HG03469 (cell line): Measurements from ENCODE around the gene EPB41L4A.

Experiments
- ATAC-seq: cut with Tn5 transposase; IDR thresholded peaks from one replicate; pipeline ENCODE4 v1.9.1; 2021; ENCODE audit warnings: mild to moderate bottlenecking, moderate library complexity, moderate number of reproducible peaks; ENCODE audit not compliant: unreplicated experiment

Gene EPB41L4A

DNA sequence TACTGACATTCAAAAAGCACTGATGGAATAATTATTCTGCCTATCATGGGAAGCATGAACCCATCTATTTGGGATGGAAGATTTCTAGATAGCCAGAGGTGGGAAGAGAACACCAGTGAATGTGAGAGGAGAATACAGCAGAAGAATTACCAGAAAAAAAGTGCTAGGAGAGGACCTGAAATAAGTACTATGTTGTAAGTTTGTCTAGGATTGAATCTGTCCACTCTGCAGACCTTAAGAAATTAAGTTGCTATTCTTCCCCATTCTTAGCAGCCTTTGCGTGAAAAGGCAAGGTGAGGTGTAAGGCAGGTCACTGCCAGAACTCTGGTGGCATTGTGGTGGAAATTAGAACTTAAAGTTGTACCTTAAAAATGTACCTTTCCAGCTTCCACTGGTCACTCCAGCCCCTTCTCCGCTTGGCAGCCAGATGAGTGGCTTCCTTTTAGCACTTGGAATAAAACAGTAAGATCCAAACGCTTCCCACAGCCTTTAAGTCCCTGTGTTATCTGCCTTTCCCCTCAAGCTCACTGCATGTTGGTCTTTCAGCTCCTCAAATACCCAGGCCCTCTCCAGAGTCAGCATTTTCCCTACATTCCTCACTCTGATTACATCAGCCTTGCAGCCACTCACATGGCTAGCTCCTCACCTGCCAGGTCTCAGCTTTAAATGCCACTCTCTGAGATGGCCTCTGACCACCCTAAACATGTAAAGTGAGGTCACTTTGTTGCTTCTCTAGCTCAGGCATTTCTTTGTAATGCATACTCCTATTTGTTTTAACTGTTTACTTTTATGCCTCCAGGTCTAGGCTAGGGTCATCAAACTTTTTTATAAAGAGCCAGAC, 253.0 kb downstream of the EPB41L4A start:
- ATAC-seq = no peak

DNA sequence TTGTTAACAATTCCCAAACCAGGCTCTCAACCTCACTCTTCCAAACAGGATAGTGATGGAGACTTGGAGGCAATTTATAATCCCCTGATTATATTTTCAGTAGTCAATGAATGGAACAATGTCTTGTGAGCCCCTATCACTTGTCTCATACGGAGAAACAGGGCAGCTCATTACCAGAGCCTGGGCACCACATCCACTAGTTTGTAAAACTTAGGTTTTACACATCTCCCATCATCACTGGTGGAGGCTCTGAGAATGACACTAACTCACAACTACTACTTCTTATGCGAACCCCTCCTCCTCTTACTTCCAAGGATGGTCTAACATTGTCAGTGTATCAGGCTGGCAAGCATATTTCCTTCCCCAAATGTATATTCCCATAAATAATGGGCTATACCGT, 253.7 kb downstream of the EPB41L4A start:
- ATAC-seq = no peak

DNA sequence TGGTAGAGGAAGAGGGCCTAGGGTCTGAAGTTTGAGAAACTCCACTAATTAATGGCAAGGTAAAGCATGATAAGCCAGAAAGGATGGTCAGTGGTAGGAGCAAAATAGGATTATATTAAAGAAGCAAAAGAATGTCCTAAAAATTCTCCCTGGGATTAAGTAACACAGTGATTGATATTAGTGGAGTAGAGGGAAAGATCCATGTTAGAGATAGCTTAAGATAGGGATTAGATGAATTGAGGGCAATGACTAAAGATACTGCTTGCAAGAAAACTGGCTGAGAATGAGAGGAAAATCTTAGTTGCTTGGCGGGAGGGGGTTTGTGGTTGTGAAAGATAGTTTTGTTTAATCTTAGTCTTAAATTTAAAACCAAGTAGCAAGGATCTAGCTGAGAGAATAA, 255.6 kb downstream of the EPB41L4A start:
- ATAC-seq = no peak

DNA sequence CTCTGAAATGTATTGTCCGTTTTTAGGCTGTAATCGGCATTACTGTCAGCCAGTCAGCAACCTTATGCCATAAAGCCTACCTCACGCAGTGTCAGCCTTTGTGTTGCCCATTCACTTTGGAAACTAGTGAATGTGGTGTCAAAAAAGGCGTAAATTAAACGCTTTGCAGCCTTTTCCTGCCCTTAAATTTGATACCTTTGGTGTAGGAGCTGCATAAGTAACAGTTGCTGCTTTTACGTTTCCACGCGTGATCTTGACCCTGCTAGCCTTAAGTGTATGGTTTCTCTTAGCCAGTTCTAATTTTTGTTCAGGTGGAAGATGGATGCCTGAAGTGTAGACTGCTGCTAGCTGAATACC, 257.7 kb downstream of the EPB41L4A start:
- no peak for ATAC-seq

DNA sequence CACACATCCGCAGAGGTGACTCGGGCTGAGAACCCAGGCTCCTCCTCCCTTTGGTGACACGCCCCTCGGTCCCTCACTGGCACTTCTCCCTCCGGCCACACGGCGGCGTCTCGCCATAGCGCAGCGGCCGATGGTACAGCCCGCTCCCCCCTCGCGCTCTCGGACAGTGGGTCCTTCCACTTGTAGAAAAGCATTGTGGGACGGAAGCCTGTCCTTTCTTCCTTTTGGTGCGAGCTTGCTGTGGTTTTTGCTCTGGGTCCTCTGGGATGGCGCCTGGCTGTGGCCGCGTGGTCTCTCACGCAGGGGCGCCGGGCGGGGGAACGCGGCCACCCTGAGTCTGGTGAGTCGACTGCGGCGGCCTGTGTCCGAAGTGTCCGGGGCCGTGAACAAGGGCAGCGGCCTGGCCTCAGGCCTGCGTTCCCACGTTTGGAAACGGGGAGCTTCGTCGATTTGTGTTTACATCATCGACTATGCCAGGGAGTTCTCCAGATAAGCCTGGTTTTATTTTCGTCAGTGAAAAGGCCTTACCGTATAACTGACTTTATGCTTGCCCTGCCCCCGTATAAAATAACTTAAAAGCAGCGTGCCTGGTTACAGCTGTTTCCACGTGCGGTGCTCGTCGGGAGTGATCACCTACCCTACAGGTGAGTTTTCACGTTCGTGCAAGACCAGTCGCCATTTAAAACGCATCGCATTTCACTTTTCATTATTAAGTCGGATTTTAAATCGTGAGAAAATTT, 258.3 kb downstream of the EPB41L4A start:
- peak; percentile 83 for ATAC-seq

DNA sequence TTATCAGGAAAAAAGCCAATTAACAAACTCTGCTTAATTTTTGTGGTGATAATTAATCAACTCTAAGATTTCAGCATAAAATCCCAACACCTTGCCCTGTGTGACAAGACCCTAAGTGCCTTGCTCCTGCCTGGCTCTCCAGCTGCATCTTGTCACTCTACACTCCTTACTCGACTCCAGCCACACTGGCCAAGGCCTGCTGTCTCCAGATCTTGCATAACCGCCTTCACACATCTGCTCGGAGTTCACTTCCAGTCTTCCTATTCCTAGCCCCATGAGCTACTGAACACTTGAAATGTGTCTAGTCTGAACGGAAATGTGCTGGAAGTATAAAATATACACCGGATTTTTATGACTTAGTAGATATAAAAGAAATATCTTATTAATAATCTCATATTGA, 259.6 kb downstream of the EPB41L4A start:
- ATAC-seq = no peak

DNA sequence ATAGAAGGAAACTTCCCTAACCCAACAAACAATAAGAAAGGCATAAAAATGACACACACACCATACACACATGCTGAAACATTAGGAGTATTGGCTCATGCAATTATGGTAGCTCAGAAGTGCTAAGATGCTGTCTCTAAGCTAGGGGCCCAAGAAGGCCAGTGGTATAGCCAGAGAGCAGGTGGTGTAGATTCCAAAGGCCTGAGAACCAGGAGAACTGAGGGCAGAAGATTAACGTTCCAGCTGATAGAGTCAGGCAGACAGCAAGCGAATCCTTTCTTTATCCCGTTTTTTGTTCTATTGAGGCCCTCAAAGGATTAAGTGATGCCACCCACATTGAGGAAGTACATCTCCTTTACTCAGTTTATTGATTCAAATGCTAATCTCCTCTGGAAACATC, 262.9 kb downstream of the EPB41L4A start:
- no peak for ATAC-seq

DNA sequence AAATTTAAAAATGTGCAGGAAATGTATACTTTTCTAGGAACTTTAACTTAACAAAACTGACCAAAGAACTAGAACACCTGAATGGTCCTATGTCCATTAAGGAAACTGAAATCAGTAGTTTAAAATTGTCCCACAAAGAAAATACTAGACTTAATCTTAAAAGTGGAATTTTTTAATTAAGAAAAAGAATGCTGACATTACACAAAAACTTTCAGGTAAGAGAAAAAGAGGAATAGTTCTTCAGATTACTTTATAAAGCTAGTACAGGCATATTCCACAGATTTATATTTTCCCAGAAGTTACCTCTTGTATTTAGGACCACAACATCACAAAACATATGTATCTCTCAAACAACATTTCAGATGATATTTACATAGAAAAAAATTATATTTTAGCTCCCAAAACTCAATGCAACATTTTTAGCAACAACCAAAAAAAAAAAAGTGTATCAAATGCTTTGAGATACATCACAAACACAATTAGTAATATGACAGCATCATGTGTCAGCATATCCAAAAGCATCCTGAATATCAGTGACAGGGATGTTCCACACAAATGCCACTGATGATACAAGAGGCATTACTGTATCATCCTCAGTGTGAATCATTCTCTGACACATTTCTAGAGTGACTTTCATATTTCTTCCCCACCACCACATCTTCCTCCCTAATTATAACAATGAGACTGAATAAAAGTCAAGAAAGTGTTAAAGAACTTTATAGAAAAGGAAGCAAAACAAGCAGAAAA, 264.0 kb downstream of the EPB41L4A start:
- ATAC-seq = no peak

DNA sequence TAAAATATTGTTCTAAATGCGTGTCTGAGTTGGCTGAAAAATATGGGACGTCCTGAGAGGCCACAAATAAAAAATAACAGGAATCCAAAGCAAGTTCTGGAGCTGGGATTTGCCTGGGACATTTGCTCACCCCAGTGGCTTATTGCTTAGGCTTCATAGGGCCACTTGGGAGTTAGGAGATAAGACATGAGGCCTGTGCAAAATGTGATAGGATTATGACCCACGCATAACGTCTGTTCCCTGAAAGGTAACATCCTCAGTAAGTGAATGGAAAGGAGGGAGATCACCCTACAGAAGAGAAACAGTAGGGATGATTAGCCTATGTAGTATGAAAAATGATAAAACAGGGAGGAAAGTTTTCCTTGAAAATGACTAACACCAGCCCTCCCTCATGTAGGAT, 269.4 kb downstream of the EPB41L4A start:
- ATAC-seq = no peak

DNA sequence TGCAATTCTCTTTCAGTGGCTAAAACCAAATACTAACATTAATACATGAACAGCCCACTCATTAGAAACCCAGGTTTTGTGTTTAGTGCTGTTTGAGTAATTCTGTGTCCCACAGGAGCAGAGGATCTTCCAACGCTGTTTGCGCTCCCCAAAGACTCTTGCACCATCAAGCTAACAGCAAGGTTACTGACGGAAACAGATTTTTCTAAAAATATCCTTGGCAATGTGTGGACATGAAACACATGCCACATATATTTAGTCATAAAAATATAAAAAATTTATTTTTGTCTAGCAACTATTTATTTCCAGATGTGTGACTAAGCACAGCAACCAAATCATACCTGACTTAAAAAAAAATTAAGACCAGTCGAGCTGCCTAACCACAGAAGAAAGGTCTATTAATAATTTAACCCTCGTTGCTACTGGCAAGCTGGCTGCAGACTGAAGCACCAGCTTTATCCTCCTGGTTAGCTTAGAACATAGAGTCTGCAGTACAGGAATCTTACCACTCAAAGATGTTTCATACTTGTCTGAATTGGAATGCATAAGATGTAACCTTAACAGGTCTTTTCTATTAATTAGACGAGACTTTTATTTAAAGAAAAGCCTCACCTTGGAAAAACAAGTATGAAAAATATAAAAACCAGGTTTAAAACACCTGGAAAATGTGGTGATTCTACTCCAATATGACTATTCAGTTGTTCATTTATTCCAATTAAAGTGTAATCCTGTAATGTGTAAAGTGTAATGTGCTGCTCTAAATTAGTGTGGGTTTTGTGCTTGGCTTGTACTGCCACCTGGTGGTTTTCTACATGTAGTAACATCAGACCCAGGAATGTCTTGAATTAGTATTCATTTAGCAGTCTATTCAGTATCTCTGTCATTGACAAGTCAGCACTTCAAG, 272.5 kb downstream of the EPB41L4A start:
- ATAC-seq = peak; percentile 42

DNA sequence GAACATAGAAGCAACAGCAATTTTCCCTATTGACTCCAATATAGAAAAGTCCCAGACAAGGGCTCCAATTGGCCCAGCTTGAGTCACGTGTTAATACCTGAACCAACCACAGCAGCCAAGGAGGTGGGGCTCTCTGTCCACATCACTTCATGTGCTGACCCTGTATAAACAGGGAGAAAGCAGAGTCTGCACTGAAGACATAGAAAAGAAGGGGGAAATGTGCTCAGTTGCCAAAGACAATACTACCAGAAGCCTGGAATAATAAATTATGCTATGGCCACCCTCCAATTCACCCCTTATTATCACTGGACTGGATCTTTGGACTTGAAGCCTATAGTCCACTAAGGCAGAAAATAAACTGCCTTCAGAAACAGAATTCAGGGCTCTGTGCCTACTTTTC, 275.4 kb downstream of the EPB41L4A start:
- no peak for ATAC-seq

DNA sequence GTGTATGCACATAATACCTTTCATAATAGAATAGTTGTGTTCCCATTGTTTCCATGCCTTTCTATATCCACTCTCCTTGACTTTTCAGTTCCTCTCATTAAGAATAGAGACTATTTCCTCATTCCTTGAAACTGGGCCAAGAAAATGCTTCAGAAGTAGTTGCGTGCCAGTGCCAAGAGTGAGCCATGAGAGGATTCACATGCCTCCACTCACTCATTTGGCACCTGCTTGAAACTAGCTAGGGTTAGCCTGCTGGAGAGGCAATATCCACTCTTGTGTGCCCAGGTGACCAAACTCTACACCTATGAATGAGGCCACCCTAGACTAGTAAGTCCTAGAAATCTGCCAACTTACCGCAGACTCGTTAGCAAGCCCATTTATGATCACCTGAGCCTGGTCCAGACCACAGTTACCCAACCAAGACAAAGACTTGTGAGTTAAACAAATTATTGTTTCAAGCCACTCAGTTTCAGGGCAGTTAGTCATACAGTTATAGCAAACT, 276.3 kb downstream of the EPB41L4A start:
- ATAC-seq = peak; percentile 35

DNA sequence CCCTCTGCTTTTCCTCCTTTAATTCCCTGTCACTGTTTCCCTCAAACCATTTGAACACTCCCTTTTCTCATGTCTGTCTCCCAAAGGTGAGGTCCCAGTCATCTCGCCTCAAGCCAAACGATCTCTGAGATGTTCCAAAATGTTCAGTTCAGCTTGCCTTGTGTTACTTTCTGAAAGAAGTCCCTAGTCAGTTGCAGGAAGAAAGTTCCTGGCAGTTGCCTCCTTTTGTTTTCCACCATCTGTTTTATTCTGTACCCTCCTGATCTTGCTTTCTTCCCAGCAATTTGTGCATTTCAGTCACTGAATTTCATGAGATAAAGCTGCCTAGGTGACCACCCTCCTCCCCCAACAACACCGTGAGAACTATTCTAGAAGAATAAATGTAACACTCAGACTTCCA, 277.5 kb downstream of the EPB41L4A start:
- ATAC-seq = no peak

DNA sequence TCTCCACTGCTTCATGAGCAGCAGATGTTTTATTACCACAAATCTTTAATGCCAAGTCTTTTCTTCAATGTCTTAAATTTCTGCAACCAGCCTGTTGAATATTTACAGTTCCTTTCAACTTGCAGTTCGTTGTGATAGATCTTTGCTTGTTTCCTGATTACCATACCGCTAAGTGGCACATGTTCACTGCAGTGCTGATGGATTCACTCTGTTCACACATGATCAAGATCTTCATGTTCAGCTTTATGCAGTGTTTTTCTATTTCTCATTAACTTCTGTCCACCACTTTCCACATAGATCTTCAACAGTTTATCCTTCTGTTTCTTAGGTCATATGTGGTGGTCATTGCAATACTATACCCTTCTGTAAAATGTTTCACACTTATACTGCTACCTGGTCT, 280.6 kb downstream of the EPB41L4A start:
- no peak for ATAC-seq

DNA sequence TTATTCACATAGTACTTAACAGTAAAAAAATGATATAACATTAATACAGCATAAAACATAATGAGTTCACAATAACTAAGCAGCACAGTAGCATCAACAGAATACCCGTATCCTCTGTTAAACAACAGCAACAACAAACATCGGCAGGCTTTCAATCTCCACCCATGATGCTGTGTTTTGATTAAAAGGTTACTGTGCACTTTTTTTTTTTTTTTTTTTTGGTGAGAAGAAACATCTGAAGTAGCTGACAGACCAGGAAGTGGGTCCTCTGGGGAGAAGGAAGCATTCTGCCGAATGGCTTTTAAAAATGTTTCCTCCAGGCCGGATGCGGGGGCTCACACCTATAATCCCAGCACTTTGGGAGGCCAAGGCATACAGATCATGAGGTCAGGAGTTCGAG, 282.3 kb downstream of the EPB41L4A start:
- ATAC-seq = no peak

DNA sequence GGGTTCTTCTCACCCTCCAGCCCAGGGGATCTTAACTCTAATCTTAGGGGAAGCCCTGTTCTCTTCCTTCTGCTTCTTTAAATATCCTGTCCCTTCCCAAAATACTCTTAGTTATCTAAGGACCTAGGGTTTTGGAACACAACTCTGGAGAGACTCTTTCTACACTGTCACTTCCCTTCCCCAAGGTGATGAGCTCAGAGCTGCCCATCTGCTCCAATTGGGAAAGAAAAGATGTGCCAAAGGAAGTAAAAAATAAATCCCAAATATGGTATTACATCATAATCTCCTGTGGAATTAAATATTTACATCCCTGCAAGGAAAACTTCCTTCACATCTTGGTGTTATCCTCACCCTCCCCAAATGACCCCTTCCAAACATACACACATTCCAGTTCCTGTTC, 291.2 kb downstream of the EPB41L4A start:
- no peak for ATAC-seq

DNA sequence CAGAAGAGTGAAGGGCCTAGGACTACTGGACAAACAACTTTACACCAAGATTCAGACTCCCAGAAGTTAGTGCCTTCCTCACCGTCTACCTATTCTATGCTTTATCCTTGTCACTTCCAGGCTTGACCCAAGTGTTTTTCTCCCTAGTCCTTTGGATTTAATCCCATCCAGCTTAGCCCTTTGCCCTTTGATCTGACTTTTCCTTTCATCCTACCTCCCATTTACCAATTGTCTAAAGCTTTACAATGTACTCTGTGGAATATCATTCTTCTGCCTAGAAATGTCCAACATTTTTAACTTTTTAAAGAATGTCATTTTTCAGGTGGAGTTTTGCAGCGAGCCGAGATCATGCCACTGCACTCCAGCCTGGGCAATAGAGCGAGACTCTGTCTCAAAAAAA, 292.1 kb downstream of the EPB41L4A start:
- no peak for ATAC-seq

DNA sequence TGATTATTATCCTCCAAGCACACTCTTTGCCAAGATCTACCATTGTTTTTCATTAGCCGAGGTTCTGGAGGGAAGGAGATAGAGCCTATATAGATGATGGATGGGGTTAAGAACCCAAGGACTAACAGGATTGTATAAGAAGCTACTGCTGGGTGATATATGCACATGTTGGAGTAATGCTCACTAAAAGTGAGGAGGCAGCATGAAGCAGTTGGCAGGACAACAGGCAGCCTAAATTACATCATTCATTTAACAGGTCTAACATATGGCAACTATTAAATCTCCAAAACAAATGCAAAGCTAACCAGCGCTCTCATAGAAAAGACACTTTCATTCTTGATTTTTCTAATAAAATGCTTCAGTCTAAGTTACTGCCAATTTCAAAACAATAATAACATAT, 293.2 kb downstream of the EPB41L4A start:
- no peak for ATAC-seq

DNA sequence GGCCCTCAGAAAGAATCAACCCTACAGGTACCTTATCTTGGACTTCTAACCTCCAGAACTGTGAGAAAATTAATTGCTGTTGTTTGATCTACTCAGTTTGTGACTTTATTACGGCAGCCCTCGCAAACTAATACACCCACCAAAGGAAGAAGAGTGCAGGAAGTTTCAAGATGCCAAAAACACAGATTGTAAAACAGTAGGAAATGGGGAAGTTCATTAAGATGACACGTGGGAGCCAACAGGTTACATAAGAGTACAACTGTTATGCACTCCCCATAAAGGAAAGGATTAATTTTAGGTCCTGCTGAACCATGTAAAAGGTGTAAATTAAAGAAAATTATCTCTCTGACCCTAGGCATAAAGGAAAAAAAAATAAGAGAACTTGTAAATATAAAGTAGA, 294.3 kb downstream of the EPB41L4A start:
- no peak for ATAC-seq

DNA sequence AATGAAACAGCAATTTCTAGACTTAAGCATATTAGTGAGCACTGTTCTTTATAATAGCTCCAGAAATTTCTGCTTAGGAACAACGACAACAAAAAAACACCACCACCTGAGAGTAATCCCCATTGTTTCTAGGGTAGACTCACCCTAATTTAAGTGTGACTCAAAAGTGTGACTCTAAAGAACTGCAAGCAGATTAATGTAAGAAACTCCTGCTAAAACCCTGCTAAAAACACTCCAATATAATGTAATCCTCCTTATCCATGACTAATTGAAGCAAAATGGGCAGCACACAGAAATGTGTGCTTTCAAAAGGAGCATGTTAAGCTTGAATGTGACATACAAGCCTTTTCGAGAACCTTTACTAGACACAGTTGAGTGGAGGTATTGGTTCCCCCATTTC, 296.0 kb downstream of the EPB41L4A start:
- no peak for ATAC-seq

DNA sequence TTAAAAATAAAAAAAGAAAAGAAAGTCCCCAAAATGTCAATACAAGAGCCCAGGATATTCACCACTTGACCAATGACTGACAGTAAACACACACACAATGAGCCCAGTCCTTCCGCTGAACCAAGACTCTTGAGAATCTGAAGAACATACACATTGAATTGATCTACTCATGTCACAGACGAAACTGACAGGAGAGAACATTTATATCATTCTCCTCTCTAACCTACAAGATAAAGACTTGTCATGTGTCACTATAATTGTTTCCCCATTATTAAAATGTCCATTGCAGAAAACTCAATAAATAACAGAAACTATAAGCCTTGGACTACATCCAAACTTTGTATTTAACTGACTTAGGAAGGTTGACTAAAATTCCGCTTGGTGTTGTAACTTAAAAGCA, 296.7 kb downstream of the EPB41L4A start:
- no peak for ATAC-seq
